Endodermal cell (in vitro differentiated cells): ENCODE measurements around the gene CALML5. TPM values are rescaled to one million over a fixed set of nuclear protein-coding genes. Genes with fewer than 3 reads are reported as not detected.

ENCODE experiments used
- DNase-seq: peaks from one replicate; pipeline ENCODE4 v3.0.0-alpha.2; 2017
- H3K27ac ChIP-seq: 2 replicates; pipeline ENCODE4 v1.5.1; 2013; ENCODE audit warnings: mild to moderate bottlenecking, low read depth, low read length, moderate library complexity
- H3K27me3 ChIP-seq: 2 replicates; pipeline ENCODE4 v1.6.1; 2013; ENCODE audit warnings: mild to moderate bottlenecking, low read length, moderate library complexity; ENCODE audit not compliant: insufficient read depth, control insufficient read depth, poor library complexity, severe bottlenecking
- H3K36me3 ChIP-seq: 2 replicates; pipeline ENCODE4 v1.7.0; 2013; ENCODE audit warnings: mild to moderate bottlenecking, low read length, moderate library complexity; ENCODE audit not compliant: control insufficient read depth, insufficient read depth
- H3K4me1 ChIP-seq: one replicate; pipeline ENCODE4 v1.7.0; 2013; ENCODE audit warnings: low read length; ENCODE audit not compliant: control insufficient read depth, insufficient read depth
- H3K4me3 ChIP-seq: 2 replicates; pipeline ENCODE4 v1.5.1; 2013; ENCODE audit warnings: mild to moderate bottlenecking, low read length, moderate library complexity
- H3K9ac ChIP-seq: 2 replicates; pipeline ENCODE4 v1.6.1; 2013; ENCODE audit warnings: mild to moderate bottlenecking, low read length, moderate library complexity; ENCODE audit not compliant: poor library complexity, severe bottlenecking; ENCODE audit errors: extremely low read depth
- H3K9me3 ChIP-seq: 2 replicates; pipeline ENCODE4 v1.6.1; 2013; ENCODE audit warnings: mild to moderate bottlenecking, low read length, moderate library complexity; ENCODE audit not compliant: control insufficient read depth
- H3K27ac Mint-ChIP-seq: 2 replicates; pipeline ENCODE4 v1.8.0; 2020; ENCODE audit warnings: mixed read lengths
- H3K27me3 Mint-ChIP-seq: 2 replicates; pipeline ENCODE4 v1.8.0; 2021; ENCODE audit warnings: mild to moderate bottlenecking, mixed read lengths; ENCODE audit not compliant: insufficient read depth
- H3K36me3 Mint-ChIP-seq: 2 replicates; pipeline ENCODE4 v1.8.0; 2020; ENCODE audit warnings: low read depth, mixed read lengths
- H3K4me1 Mint-ChIP-seq: 2 replicates; pipeline ENCODE4 v1.8.0; 2020; ENCODE audit warnings: mixed read lengths
- H3K4me3 Mint-ChIP-seq: 2 replicates; pipeline ENCODE4 v1.8.0; 2020; ENCODE audit warnings: mild to moderate bottlenecking, moderate library complexity, mixed read lengths
- H3K9me3 Mint-ChIP-seq: 2 replicates; pipeline ENCODE4 v1.8.0; 2020; ENCODE audit warnings: mild to moderate bottlenecking, mixed read lengths
- WGBS, 2 experiments: methylation state at CpG; one replicate each; pipeline versions ENCODE4 v1.1.5 to v1.1.7; 2013; ENCODE audit warnings: missing lambda C conversion rate in 2 of 2, mixed read lengths in 1 of 2; ENCODE audit not compliant: insufficient coverage in 1 of 2, insufficient read length in 1 of 2; 5-methylcytosine and 5-hydroxymethylcytosine counted together
- total RNA-seq, 2 donors: library from RNA; stranded (reverse); fragmentation: NEBNext Ultra II Directional in 1 of 2; extraction: Animal tissue kit (Norgen Biotek cat#: 25700) in 1 of 2; gene quantifications; 2 replicates in 1 of 2; 3 replicates in 1 of 2; pipeline ENCODE4 v1.2.1, GENCODE V29; 2021
- TF ChIP-seq, protein P1 (sequence below): fragments of 200-600 bp; sonication (generic); conservative IDR thresholded peaks from 2 replicates; pipeline ENCODE4 v1.5.0; 2021; ENCODE audit warnings: antibody characterized with exemption, mild to moderate bottlenecking

Gene CALML5
- total RNA-seq, 2 donors from 2014 or later: not detected

DNA sequence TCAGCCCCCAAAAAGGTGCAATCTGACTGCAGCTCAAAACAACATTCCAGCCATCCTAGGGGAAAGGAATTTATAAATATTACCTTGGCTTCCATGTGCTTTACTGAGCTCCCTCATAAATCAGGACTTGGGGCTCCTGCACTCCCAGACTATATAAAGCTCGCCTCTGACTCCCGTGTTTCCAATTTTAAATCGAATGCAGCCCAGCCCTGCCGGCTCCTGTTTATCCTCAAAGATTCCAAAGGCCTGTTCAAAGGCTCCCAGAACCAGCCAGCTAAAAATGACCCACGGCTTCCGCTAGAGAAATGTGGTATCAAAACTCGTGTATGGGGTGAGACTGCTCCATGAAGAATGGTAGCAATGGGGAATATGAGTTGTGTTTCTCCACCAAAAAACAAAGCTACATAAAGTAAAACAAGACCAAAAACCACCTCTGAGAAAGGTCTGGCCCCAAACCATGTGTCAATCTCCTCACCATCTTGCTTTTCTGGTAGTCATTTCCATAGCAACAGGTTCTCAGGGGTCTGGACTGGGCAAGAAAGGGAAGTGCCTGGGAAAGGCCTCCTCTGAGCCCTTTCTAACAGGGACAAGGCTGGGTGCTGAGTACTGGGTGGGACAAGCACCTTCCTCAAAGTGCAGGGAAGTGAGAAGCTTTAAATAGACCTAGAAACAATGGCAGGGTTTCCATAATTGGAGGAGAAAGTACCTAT is 30.5 kb upstream of the CALML5 start:
- no peak overlapping the region for H3K27ac ChIP-seq
- Mint-ChIP-seq H3K9me3 (no peaks in the 10 kb centered on the region), H3K27ac (no peak overlapping the region), H3K27me3 (peaks cover 1% of the 10 kb centered on the region), H3K36me3 (no peaks in the 10 kb centered on the region), H3K4me1 (peaks cover 5% of the 10 kb centered on the region), H3K4me3 (no peak overlapping the region)
- no peak for DNase-seq
- H3K4me1 ChIP-seq: peaks cover 8% of the 10 kb centered on the region
- 92 to 93% methylated on average over 4 to 7 of the region's 7 CpGs for WGBS, 2 experiments
- no peak overlapping the region for H3K9ac ChIP-seq
- no peaks in the 10 kb centered on the region for H3K9me3 ChIP-seq
- H3K4me3 ChIP-seq: no peak overlapping the region
- TF ChIP-seq, protein P1, sequence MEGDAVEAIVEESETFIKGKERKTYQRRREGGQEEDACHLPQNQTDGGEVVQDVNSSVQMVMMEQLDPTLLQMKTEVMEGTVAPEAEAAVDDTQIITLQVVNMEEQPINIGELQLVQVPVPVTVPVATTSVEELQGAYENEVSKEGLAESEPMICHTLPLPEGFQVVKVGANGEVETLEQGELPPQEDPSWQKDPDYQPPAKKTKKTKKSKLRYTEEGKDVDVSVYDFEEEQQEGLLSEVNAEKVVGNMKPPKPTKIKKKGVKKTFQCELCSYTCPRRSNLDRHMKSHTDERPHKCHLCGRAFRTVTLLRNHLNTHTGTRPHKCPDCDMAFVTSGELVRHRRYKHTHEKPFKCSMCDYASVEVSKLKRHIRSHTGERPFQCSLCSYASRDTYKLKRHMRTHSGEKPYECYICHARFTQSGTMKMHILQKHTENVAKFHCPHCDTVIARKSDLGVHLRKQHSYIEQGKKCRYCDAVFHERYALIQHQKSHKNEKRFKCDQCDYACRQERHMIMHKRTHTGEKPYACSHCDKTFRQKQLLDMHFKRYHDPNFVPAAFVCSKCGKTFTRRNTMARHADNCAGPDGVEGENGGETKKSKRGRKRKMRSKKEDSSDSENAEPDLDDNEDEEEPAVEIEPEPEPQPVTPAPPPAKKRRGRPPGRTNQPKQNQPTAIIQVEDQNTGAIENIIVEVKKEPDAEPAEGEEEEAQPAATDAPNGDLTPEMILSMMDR: no peak
- H3K27me3 ChIP-seq: no peaks in the 10 kb centered on the region
- H3K36me3 ChIP-seq: no peaks in the 10 kb centered on the region

DNA sequence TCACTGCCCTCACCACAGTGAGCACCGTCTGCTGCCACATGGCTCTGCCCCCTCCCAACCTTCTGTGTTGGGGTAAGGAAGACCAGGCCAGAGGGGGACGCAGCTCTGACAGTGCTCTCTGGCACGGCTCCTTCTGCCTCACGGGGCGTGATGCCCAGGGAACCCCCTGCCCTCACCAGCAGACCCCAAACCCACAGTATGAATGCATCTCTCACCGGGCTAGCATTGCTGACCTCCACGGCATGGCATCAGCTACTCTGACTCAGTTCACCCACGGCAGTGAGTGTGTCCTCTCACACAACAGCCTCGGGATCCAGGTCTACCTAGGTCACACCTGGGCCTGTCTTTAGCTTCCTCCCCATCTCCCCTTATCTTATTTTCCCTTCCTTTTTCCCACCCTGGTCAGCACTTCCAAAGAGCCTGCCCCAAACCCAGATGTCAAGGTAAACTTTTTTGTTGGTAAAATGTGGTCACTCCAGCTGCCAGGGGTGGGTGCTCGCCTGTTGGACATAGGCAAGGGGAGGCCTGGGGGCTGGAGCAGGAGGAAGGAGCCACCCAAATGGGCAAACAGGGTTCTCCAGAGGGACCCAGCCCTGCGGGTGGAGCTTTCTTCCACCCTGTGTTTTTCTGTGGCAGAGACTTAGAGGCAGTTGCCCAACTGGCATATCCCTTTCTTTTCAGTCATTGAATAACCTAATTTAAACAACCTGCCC is 29.8 kb upstream of the CALML5 start:
- H3K27me3 ChIP-seq: no peaks in the 10 kb centered on the region
- no peaks in the 10 kb centered on the region for H3K9me3 ChIP-seq

GRCh38 chr10:5527332-5528200 is 28.2 kb upstream of the CALML5 start:
- no peaks in the 10 kb centered on the region for H3K9me3 Mint-ChIP-seq
- H3K27me3 ChIP-seq: no peaks in the 10 kb centered on the region
- no peak overlapping the region for H3K27ac ChIP-seq
- peak; percentile 42 for DNase-seq
- H3K4me1 Mint-ChIP-seq: peaks cover 6% of the 10 kb centered on the region
- WGBS, 2 experiments: 88 to 90% methylated on average over 3 to 10 of the region's 10 CpGs
- H3K36me3 Mint-ChIP-seq: no peaks in the 10 kb centered on the region
- H3K9me3 ChIP-seq: no peaks in the 10 kb centered on the region
- H3K27me3 Mint-ChIP-seq: peaks cover 1% of the 10 kb centered on the region
- TF ChIP-seq, protein P1: no peak
- H3K4me1 ChIP-seq: no peaks in the 10 kb centered on the region
- H3K4me3 Mint-ChIP-seq: no peak overlapping the region
- H3K36me3 ChIP-seq: no peaks in the 10 kb centered on the region
- no peak overlapping the region for H3K9ac ChIP-seq
- no peak overlapping the region for H3K27ac Mint-ChIP-seq
- H3K4me3 ChIP-seq: no peak overlapping the region

More for the DNA sequence above, 29.8 kb upstream of the CALML5 start:
- TF ChIP-seq, protein P1: no peak
- H3K27ac ChIP-seq: no peak overlapping the region
- 92 to 93% methylated on average over 5 to 11 of the region's 11 CpGs for WGBS, 2 experiments
- no peaks in the 10 kb centered on the region for H3K36me3 Mint-ChIP-seq
- no peak overlapping the region for H3K9ac ChIP-seq
- peaks cover 1% of the 10 kb centered on the region for H3K27me3 Mint-ChIP-seq
- H3K36me3 ChIP-seq: no peaks in the 10 kb centered on the region
- no peak overlapping the region for H3K4me3 Mint-ChIP-seq
- peak; percentile 22 for DNase-seq
- peaks cover under 1% of the 10 kb centered on the region for H3K4me1 ChIP-seq
- H3K9me3 Mint-ChIP-seq: no peaks in the 10 kb centered on the region
- H3K4me3 ChIP-seq: no peak overlapping the region
- no peak overlapping the region for H3K27ac Mint-ChIP-seq
- H3K4me1 Mint-ChIP-seq: peaks cover 4% of the 10 kb centered on the region
